Mucosa of descending colon (tissue), 3 donors: ENCODE measurements around the gene SEMA3E. TPM values are rescaled to one million over a fixed set of nuclear protein-coding genes. Genes with fewer than 3 reads are reported as not detected.

ENCODE experiments used
- ATAC-seq: fragments of 200-7000 bp; cut with Tn5 transposase; one replicate; pipeline ENCODE4 v1.9.1; 2020; ENCODE audit warnings: mild to moderate bottlenecking, moderate library complexity
- DNase-seq, 3 donors: peaks; one replicate each; pipeline ENCODE4 v3.0.0-alpha.2; 2020
- H3K36me3 ChIP-seq: fragments of 200-600 bp; one replicate; pipeline ENCODE4 v1.8.0; 2021; ENCODE audit warnings: low read depth, mild to moderate bottlenecking
- H3K4me1 ChIP-seq: fragments of 200-600 bp; one replicate; pipeline ENCODE4 v1.8.0; 2021; ENCODE audit warnings: low read depth, mild to moderate bottlenecking
- H3K4me3 ChIP-seq: fragments of 200-600 bp; one replicate; pipeline ENCODE4 v1.8.0; 2021; ENCODE audit warnings: mild to moderate bottlenecking
- H3K9me3 ChIP-seq: fragments of 200-600 bp; one replicate; pipeline ENCODE4 v1.8.0; 2021; ENCODE audit warnings: mild to moderate bottlenecking
- CTCF ChIP-seq: fragments of 200-600 bp; IDR thresholded peaks from one replicate; pipeline ENCODE4 v1.8.0; 2022; ENCODE audit warnings: antibody characterized with exemption, mild to moderate bottlenecking
- intact Hi-C, 2 donors: fragments of 100-400 bp; cut with DNase I in 1 of 2; cut with micrococcal nuclease in 1 of 2; formaldehyde crosslinking; loops; one replicate each; pipeline versions ENCODE4 v1.11.0 to v1.11.1; 2022; cut with DNase I, micrococcal nuclease
- total RNA-seq, 3 donors: library from RNA; stranded (reverse); fragmentation: NEBNext Ultra II Directional in 2 of 3; extraction: Animal tissue kit (Norgen Biotek cat#: 25700) in 2 of 3; gene quantifications; one replicate each; pipeline versions ENCODE4 v1.2.1 to v1.2.4, GENCODE V29; 2021 to 2023
- donor health status: DM: no; HTN: no; CAD: no; lungs with moderate emphysema.
- donor health status: DM: no; HTN: no; CAD: no.
- donor health status: DM: no; HTN: yes; CAD: no.

The SEMA3E gene
- total RNA-seq, 3 donors from 2014 or later: 1.7 to 5.8 (median 2.7) TPM

- ATAC-seq (no peak), DNase-seq (no peak)
- intact Hi-C loops: no loop called here
- Histone ChIP-seq H3K9me3 (no peaks in the 10 kb centered on the region), H3K36me3 (no peaks in the 10 kb centered on the region), H3K4me3 (no peak overlapping the region), H3K4me1 (no peaks in the 10 kb centered on the region)
- TF ChIP-seq CTCF: no peak
Observed at GRCh38 chr7:83313931-83314330, 335.0 kb downstream of the SEMA3E start.
